ENCODE data around the gene DCX. TPM values are rescaled to one million over a fixed set of nuclear protein-coding genes. Genes with fewer than 3 reads are reported as not detected.
A peak's percentile ranks its signal among the peaks of the same experiment; 100 is the strongest.

Gene DCX
- total and polyA plus RNA-seq, 2 experiments from 2014 or later, result not detected

- H3F3A ChIP-seq (ENCODE audit: insufficient read depth), result no peaks in the 10 kb centered on the region
- no peaks in the 10 kb centered on the region for H3K4me1 ChIP-seq (ENCODE audit: insufficient read depth)
- H3K9me3 ChIP-seq (ENCODE audit: low read depth), result no peaks in the 10 kb centered on the region
- no peaks in the 10 kb centered on the region for H3K36me3 ChIP-seq (ENCODE audit: low read depth)
- DNase-seq, result no peak
- no peaks in the 10 kb centered on the region for H3K9me2 ChIP-seq (ENCODE audit: insufficient read depth)
- H3K27ac ChIP-seq, result no peak overlapping the region
- H3K79me2 ChIP-seq (ENCODE audit: insufficient read depth), result no peaks in the 10 kb centered on the region
- TF ChIP-seq EZH2 (IDR thresholded peaks at IDR 0.05; ENCODE audit: insufficient read depth, poor library complexity, severe bottlenecking) (no peak), EZH2phosphoT487 (IDR thresholded peaks at IDR 0.05; ENCODE audit: insufficient read depth, low read depth) (no peak)
- 82 to 83% methylated on average over 7 of the region's 7 CpGs for WGBS, 2 experiments (ENCODE audit: low coverage in 1 of 2, low lambda C conversion rate in 2 of 2, missing lambda C conversion rate in 2 of 2)
- H4K20me1 ChIP-seq (ENCODE audit: insufficient read depth), result no peaks in the 10 kb centered on the region
- no peak overlapping the region for H3K4me2 ChIP-seq (ENCODE audit: unreplicated experiment)
- H2AFZ ChIP-seq, result no peak overlapping the region
- H3K9ac ChIP-seq, result no peak overlapping the region
- no peak overlapping the region for H3K4me3 ChIP-seq
- H3K27me3 ChIP-seq (replicated peaks; ENCODE audit: insufficient read depth), result no peaks in the 10 kb centered on the region
- in situ Hi-C loops (cut with MboI), result no loop called here
Measured at GRCh38 chrX:111254896-111255693, 156.9 kb downstream of the DCX start.

DNA sequence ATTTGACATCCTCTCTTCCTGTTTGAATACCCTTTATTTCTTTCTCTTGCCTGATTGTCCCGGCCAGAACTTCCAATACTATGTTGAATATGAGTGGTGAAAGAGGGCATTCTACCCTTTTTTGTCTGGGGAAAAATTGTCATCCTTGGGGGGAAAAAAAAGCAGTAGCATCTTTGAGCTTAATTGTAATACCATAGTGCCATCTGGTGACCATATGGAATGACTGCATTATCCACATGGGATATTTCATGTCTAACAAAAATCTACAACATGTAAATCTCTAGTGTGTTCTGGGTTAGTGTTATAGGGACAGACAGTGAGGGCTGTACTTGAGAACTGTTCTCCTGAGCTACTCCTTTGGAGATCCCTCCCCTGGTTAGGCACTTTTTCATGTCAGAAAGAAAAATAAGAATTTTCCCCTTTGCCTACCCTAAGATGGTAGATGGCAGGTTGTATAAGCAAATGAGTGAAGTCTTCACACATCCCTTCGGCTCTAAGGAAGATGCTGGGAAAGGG is 167.7 kb downstream of the DCX start:
- Histone ChIP-seq H4K20me1 (ENCODE audit: insufficient read depth) (no peaks in the 10 kb centered on the region), H3K9me3 (ENCODE audit: low read depth) (no peaks in the 10 kb centered on the region), H3K9me2 (ENCODE audit: insufficient read depth) (no peaks in the 10 kb centered on the region), H3K4me1 (ENCODE audit: insufficient read depth) (no peaks in the 10 kb centered on the region), H3F3A (ENCODE audit: insufficient read depth) (no peaks in the 10 kb centered on the region), H3K27ac (no peak overlapping the region), H3K4me2 (ENCODE audit: unreplicated experiment) (no peak overlapping the region), H3K9ac (no peak overlapping the region), H3K79me2 (ENCODE audit: insufficient read depth) (no peaks in the 10 kb centered on the region), H3K27me3 (replicated peaks; ENCODE audit: insufficient read depth) (no peaks in the 10 kb centered on the region), H2AFZ (no peak overlapping the region), H3K36me3 (ENCODE audit: low read depth) (no peaks in the 10 kb centered on the region), H3K4me3 (no peak overlapping the region)
- TF ChIP-seq EZH2 (IDR thresholded peaks at IDR 0.05; ENCODE audit: insufficient read depth, poor library complexity, severe bottlenecking), result no peak
- TF ChIP-seq EZH2phosphoT487 (IDR thresholded peaks at IDR 0.05; ENCODE audit: insufficient read depth, low read depth), result no peak
- 6 to 13% methylated on average over 2 of the region's 2 CpGs for WGBS, 2 experiments (ENCODE audit: low coverage in 1 of 2, low lambda C conversion rate in 2 of 2, missing lambda C conversion rate in 2 of 2)
- DNase-seq, result peak; percentile 25
- in situ Hi-C loops (cut with MboI), result no loop called here

Small RNAs within 50 kb of the gene (small RNA-seq; reads per million reads assigned to genes)
- not detected for gene RNU6-496P (ENCODE audit: low read depth, low replicate concordance)

Other genes starting within 250 kb of the DCX start
- not detected in 2 replicates for gene CAPN6, start 141.7 kb downstream of the DCX start, total RNA-seq (2014; rRNA removed; shearing (Covaris generic))
- gene CAPN6, start 141.7 kb downstream of the DCX start, polyA plus RNA-seq (2016; fragmentation: Nextera tagmentation; extraction: Ambion mirVana), result not detected in 2 replicates
- gene SERTM2, start 99.5 kb upstream of the DCX start, total RNA-seq (2014; rRNA removed; shearing (Covaris generic)), result not detected in 2 replicates
- gene SERTM2, start 99.5 kb upstream of the DCX start, polyA plus RNA-seq (2016; fragmentation: Nextera tagmentation; extraction: Ambion mirVana), result not detected in 2 replicates